OCI-LY1 (cell line): ENCODE data around the gene THRAP3.
"Not testable (repeated sequence)": the region's sequence is repeated elsewhere in the genome, so short reads cannot be mapped to it uniquely, and the experiment has no call there.

Experiments
- H2AFZ ChIP-seq: fragments of 200-600 bp; sonication (generic), shearing (Covaris generic); 2 replicates; pipeline ENCODE4 v1.6.0; 2014; ENCODE audit warnings: antibody characterized with exemption, mild to moderate bottlenecking, low read length
- H3F3A ChIP-seq: fragments of 200-600 bp; sonication (generic), shearing (Covaris generic); 2 replicates; pipeline ENCODE4 v1.6.0; 2014; ENCODE audit warnings: mild to moderate bottlenecking, antibody characterized with exemption, low read length, moderate library complexity; ENCODE audit not compliant: insufficient read depth
- H3K27ac ChIP-seq: fragments of 200-600 bp; sonication (generic); 2 replicates; pipeline ENCODE4 v1.5.1; 2014; ENCODE audit warnings: low read length, mixed run types, mild to moderate bottlenecking, low read depth; ENCODE audit not compliant: poor library complexity, severe bottlenecking
- H3K27me3 ChIP-seq: fragments of 200-600 bp; sonication (generic); 2 replicates; pipeline ENCODE4 v1.6.0; 2014; ENCODE audit warnings: antibody characterized with exemption, mild to moderate bottlenecking, low read length, moderate library complexity; ENCODE audit not compliant: insufficient read depth
- H3K36me3 ChIP-seq: fragments of 200-600 bp; sonication (generic); 2 replicates; pipeline ENCODE4 v1.6.1; 2014; ENCODE audit warnings: mild to moderate bottlenecking, antibody characterized with exemption, low read length, moderate library complexity, mixed read lengths; ENCODE audit not compliant: insufficient read depth
- H3K4me1 ChIP-seq: fragments of 200-600 bp; sonication (generic); 2 replicates; pipeline ENCODE4 v1.5.1; 2014; ENCODE audit warnings: mild to moderate bottlenecking, low read length, moderate library complexity; ENCODE audit not compliant: insufficient read depth, severe bottlenecking
- H3K4me2 ChIP-seq: fragments of 200-600 bp; sonication (generic), shearing (Covaris generic); 2 replicates; pipeline ENCODE4 v1.6.1; 2014; ENCODE audit warnings: low read length
- H3K4me3 ChIP-seq: fragments of 200-600 bp; sonication (generic); 2 replicates; pipeline ENCODE4 v1.5.1; 2014; ENCODE audit warnings: low read length, low read depth, mild to moderate bottlenecking, mixed read lengths; ENCODE audit not compliant: poor library complexity, severe bottlenecking
- H3K79me2 ChIP-seq: fragments of 200-600 bp; shearing (Covaris generic); 2 replicates; pipeline ENCODE4 v1.6.1; 2016; ENCODE audit warnings: mixed run types, low read length, mixed read lengths; ENCODE audit not compliant: insufficient read depth
- H3K9ac ChIP-seq: fragments of 200-600 bp; sonication (generic), shearing (Covaris generic); 2 replicates; pipeline ENCODE4 v1.6.1; 2014; ENCODE audit warnings: mild to moderate bottlenecking, low read length, mixed read lengths
- H3K9me2 ChIP-seq: fragments of 200-600 bp; sonication (generic), shearing (Covaris generic); 2 replicates; pipeline ENCODE4 v1.6.1; 2014; ENCODE audit warnings: low read depth, mild to moderate bottlenecking, low read length, mixed read lengths
- H3K9me3 ChIP-seq: fragments of 200-600 bp; shearing (Covaris generic); 2 replicates; pipeline ENCODE4 v1.6.1; 2014; ENCODE audit warnings: low read length, mixed read lengths
- H4K20me1 ChIP-seq: fragments of 200-600 bp; sonication (generic), shearing (Covaris generic); 2 replicates; pipeline ENCODE4 v1.6.0; 2016; ENCODE audit warnings: mild to moderate bottlenecking, low read length; ENCODE audit not compliant: insufficient read depth
- EZH2 ChIP-seq: fragments of 200-600 bp; sonication (generic), shearing (Covaris generic); IDR thresholded peaks from 2 replicates; pipeline ENCODE4 v1.8.0; 2017; ENCODE audit warnings: borderline replicate concordance, mixed run types, mild to moderate bottlenecking, antibody characterized with exemption, low read length, moderate library complexity, mixed read lengths
- TF ChIP-seq, protein P1 (sequence below): fragments of 200-600 bp; sonication (generic), shearing (Covaris generic); IDR thresholded peaks from 2 replicates; pipeline ENCODE4 v1.5.1; 2017; ENCODE audit warnings: mild to moderate bottlenecking, antibody characterized with exemption, low read length, moderate library complexity, mixed read lengths

Gene THRAP3

DNA sequence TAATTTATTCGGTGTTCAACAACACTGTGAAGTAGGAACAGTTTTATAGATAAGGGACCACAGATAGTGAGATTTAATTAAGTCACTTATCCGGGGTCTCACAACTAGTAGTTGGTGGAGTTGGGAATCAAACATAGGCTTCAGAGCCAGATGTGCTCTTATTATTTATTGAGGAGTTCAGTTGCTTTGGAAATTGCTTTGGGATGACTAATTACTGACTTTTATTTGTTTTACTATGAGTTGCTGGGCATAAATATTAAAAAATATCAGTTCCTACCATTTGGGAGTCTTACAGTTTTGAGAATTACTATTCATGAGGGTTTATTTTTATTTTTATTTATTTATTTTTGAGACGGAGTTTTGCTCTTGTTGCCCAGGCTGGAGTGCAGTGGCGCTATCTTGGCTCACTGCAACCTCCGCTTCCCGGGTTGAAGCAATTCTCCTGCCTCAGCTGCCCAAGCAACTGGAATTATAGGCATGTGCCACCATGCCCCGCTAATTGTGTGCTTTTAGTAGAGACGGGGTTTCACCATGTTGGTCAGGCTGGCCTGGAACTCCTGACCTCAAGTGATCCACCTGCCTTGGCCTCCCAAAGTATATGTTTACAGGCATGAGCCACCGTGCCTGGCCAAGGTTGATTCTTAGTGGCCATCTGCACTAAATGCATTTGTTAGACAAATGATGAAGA is 27.7 kb downstream of the THRAP3 start:
- H3K27me3 ChIP-seq, result no peaks in the 10 kb centered on the region
- H3K27ac ChIP-seq, result peak overlapping the region; percentile 49
- H2AFZ ChIP-seq, result no peak overlapping the region
- no peaks in the 10 kb centered on the region for H3K9me2 ChIP-seq
- H3K4me2 ChIP-seq, result no peak overlapping the region; the same call in 1 of the 2 replicates
- H3K4me3 ChIP-seq, result no peak overlapping the region
- H3F3A ChIP-seq, result 0 out of 2 replicates have a peak, but pooled peaks cover 7% of the 10 kb centered on the region
- H3K9me3 ChIP-seq, result no peaks in the 10 kb centered on the region
- H4K20me1 ChIP-seq, result no peaks in the 10 kb centered on the region
- TF ChIP-seq EZH2, result no peak
- TF ChIP-seq, protein P1, sequence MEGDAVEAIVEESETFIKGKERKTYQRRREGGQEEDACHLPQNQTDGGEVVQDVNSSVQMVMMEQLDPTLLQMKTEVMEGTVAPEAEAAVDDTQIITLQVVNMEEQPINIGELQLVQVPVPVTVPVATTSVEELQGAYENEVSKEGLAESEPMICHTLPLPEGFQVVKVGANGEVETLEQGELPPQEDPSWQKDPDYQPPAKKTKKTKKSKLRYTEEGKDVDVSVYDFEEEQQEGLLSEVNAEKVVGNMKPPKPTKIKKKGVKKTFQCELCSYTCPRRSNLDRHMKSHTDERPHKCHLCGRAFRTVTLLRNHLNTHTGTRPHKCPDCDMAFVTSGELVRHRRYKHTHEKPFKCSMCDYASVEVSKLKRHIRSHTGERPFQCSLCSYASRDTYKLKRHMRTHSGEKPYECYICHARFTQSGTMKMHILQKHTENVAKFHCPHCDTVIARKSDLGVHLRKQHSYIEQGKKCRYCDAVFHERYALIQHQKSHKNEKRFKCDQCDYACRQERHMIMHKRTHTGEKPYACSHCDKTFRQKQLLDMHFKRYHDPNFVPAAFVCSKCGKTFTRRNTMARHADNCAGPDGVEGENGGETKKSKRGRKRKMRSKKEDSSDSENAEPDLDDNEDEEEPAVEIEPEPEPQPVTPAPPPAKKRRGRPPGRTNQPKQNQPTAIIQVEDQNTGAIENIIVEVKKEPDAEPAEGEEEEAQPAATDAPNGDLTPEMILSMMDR, result no peak
- H3K9ac ChIP-seq, result no peak overlapping the region
- H3K4me1 ChIP-seq, result peaks cover 58% of the 10 kb centered on the region
- H3K36me3 ChIP-seq, result peaks cover 30% of the 10 kb centered on the region
- peaks cover 83% of the 10 kb centered on the region for H3K79me2 ChIP-seq

DNA sequence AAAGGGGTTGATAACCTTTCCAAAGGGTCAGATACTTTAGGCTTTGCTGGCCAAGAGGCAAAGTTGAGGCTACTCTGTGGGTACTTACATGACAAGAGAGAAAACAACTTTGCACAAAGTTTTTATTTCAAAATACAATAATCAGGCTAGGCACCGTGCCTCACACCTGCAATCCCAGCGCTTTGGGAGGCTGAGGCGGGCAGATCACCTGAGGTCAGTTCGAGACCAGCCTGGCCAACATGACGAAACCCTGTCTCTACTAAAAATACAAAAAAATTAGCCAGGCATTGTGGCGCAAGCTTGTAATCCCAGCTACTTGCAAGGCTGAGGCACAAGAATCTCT is 28.2 kb downstream of the THRAP3 start:
- not testable (repeated sequence) for H2AFZ ChIP-seq, H3K9me2 ChIP-seq, H3F3A ChIP-seq, H3K9me3 ChIP-seq, H3K9ac ChIP-seq, H4K20me1 ChIP-seq, H3K4me3 ChIP-seq, H3K4me2 ChIP-seq, H3K27me3 ChIP-seq
- peaks cover 63% of the 10 kb centered on the region for H3K4me1 ChIP-seq
- H3K79me2 ChIP-seq, result peaks cover 79% of the 10 kb centered on the region
- H3K27ac ChIP-seq, result peak overlapping the region; percentile 49
- H3K36me3 ChIP-seq, result peaks cover 30% of the 10 kb centered on the region

DNA sequence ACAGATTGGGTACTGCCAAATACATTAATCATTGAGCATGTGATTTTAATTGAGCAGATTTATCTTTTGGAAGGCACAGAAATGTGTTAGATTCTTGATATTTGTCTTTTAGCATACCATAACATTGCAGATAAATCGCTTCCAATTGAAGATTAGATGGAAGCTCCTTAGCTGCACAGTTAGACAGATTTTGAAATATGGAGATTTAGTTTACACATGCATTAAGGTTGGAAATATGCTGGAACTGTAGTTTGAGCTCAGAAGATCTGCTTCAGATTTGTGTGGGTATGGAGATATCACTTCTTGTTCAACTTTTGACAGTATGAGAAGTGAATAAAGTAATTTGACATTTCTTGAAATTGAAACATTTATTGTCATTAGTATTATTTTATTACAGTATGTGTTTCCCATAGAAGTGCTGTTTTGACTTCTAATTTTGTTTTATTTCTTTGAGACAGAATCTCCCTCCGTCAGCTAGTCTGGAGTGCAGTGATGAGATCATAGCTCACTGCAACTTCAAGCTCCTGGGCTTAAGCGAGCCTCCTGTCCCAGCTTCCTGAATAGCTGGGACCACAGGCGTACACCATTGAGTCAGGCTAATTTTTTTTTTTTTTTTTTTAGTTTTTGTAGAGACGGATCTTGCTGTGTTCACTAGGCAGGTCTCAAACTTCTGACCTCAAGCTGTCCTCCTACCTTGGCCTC is 29.1 kb downstream of the THRAP3 start:
- peak overlapping the region; percentile 93 for H3K27ac ChIP-seq
- no peaks in the 10 kb centered on the region for H3K9me2 ChIP-seq
- no peaks in the 10 kb centered on the region for H3K9me3 ChIP-seq
- no peak overlapping the region for H2AFZ ChIP-seq
- peak overlapping the region; percentile 17; the same call in 1 of the 2 replicates for H3K9ac ChIP-seq
- no peaks in the 10 kb centered on the region for H4K20me1 ChIP-seq
- peaks cover 28% of the 10 kb centered on the region for H3K36me3 ChIP-seq
- peaks cover 71% of the 10 kb centered on the region for H3K4me1 ChIP-seq
- H3K4me2 ChIP-seq, result peak overlapping the region; percentile 31; the same call in 1 of the 2 replicates
- no peak overlapping the region for H3K4me3 ChIP-seq
- peaks cover 71% of the 10 kb centered on the region for H3K79me2 ChIP-seq
- H3F3A ChIP-seq, result peaks cover 10% of the 10 kb centered on the region; the same call in 1 of the 2 replicates
- TF ChIP-seq EZH2, result no peak
- TF ChIP-seq, protein P1, result no peak
- H3K27me3 ChIP-seq, result no peaks in the 10 kb centered on the region
